ENCODE data around the gene TOR1B. TPM values are rescaled to one million over a fixed set of nuclear protein-coding genes. Genes with fewer than 3 reads are reported as not detected.

TOR1B gene
- total RNA-seq, 1 experiment from 2014 or later, result 19.0 TPM

DNA sequence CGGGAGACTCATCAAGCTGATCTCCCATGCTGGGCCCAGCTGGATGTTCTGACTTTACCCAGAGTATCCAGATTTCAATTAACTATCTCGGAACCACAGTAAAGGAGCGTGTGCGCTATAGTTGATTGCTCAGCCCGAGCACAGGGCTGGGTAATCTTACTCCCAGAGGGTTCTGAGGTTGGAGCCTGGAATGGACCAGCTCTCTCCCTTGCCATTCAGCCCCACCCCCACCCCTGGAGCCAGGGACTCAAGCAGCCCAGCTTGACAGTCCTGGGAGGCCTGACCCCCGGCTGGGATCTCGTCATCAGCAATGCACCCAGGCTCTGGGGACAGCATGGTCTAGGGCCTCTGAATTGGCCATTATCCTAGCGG is 26.4 kb upstream of the TOR1B start (continued):
- TF ChIP-seq, protein P1, sequence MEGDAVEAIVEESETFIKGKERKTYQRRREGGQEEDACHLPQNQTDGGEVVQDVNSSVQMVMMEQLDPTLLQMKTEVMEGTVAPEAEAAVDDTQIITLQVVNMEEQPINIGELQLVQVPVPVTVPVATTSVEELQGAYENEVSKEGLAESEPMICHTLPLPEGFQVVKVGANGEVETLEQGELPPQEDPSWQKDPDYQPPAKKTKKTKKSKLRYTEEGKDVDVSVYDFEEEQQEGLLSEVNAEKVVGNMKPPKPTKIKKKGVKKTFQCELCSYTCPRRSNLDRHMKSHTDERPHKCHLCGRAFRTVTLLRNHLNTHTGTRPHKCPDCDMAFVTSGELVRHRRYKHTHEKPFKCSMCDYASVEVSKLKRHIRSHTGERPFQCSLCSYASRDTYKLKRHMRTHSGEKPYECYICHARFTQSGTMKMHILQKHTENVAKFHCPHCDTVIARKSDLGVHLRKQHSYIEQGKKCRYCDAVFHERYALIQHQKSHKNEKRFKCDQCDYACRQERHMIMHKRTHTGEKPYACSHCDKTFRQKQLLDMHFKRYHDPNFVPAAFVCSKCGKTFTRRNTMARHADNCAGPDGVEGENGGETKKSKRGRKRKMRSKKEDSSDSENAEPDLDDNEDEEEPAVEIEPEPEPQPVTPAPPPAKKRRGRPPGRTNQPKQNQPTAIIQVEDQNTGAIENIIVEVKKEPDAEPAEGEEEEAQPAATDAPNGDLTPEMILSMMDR (IDR thresholded peaks at IDR 0.05 in 2 of 3, conservative IDR thresholded peaks at IDR 0.05 in 1 of 3; ENCODE audit: borderline replicate concordance in 1 of 3, insufficient read depth in 1 of 3, low read depth in 2 of 3, low read length in 2 of 3), result no peak
- TF ChIP-seq ZNF274 (IDR thresholded peaks at IDR 0.05; ENCODE audit: low read depth, low read length) (no peak), SRF (IDR thresholded peaks at IDR 0.05; ENCODE audit: low read depth) (no peak), EGR1 (IDR thresholded peaks at IDR 0.05; ENCODE audit: low read depth) (no peak), CBX3 (IDR thresholded peaks at IDR 0.05; ENCODE audit: low read depth) (no peak), EZH2 (IDR thresholded peaks at IDR 0.05) (no peak)

DNA sequence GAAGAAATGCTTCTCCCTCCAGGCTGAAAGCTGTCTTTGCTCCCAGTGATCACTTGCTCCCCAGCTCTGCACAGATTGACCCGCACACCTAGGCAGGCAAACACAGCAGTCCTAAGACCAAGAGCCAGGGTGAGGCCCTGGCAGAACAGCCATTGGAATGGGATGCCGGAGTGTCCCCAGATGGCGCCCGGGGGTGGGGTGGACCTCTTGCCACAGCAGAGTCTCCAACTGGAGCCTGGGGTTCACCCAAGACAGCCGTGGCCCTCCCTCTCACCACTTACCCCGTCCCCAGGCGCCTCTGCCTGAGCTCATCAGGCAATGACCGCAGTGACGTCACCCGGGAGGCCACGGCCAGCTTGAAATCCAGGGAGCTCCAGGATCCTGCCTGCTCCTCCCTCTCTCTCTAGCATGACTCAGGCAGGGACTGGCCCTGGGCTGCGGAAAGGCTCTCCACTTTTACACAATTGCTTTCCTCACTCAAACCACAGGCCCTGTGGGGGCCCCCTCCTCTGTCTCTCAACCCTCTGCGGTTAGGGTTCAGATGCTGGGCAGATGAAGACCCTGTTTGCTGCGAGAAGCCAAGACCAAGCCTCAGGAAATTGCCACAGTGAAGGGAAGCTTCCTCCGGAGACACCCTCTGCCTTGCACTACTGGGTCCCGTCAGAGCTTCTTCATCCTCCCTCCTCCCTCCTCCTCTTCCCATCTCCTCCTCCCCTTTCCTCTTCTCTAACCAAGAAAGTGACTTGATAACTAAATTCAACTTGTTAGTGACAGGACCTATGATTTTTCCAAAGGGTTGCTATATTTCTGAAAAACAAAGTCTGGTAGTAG is 25.8 kb upstream of the TOR1B start:
- Histone ChIP-seq H3K27me3 (ENCODE audit: insufficient read depth, low read length) (no peaks in the 10 kb centered on the region), H3K27ac (ENCODE audit: low read depth, low read length) (peak overlapping the region; percentile 71), H3K4me1 (ENCODE audit: control insufficient read depth in 1 of 2, insufficient read depth in 2 of 2, low read length in 2 of 2) (peaks cover 26 to 29% of the 10 kb centered on the region in 2 experiments), H3K4me3 (replicated peaks in 1 of 2; ENCODE audit: low read depth in 1 of 2, low read length in 2 of 2) (peak overlapping the region; percentile 47 to 57), H3K36me3 (ENCODE audit: control insufficient read depth in 1 of 2, insufficient read depth in 2 of 2, low read length in 2 of 2) (no peaks in the 10 kb centered on the region), H3K9ac (ENCODE audit: low read length) (peak overlapping the region; percentile 65), H3K9me2 (ENCODE audit: insufficient read depth) (no peaks in the 10 kb centered on the region), H3K9me3 (ENCODE audit: control insufficient read depth in 1 of 2, insufficient read depth in 1 of 2, low read depth in 1 of 2, low read length in 2 of 2) (no peaks in the 10 kb centered on the region), H3K4me2 (ENCODE audit: low read length) (peak overlapping the region; percentile 88), H3K79me2 (ENCODE audit: insufficient read depth, low read length) (no peaks in the 10 kb centered on the region), H2AFZ (ENCODE audit: low read depth, low read length, poor library complexity, severe bottlenecking) (peak overlapping the region; percentile 80), H4K20me1 (ENCODE audit: insufficient read depth) (no peaks in the 10 kb centered on the region)
- ATAC-seq, result peak; percentile 98
- no peak for TF ChIP-seq FOSL1 (IDR thresholded peaks at IDR 0.05; ENCODE audit: low read depth)
- TF ChIP-seq, protein P2, sequence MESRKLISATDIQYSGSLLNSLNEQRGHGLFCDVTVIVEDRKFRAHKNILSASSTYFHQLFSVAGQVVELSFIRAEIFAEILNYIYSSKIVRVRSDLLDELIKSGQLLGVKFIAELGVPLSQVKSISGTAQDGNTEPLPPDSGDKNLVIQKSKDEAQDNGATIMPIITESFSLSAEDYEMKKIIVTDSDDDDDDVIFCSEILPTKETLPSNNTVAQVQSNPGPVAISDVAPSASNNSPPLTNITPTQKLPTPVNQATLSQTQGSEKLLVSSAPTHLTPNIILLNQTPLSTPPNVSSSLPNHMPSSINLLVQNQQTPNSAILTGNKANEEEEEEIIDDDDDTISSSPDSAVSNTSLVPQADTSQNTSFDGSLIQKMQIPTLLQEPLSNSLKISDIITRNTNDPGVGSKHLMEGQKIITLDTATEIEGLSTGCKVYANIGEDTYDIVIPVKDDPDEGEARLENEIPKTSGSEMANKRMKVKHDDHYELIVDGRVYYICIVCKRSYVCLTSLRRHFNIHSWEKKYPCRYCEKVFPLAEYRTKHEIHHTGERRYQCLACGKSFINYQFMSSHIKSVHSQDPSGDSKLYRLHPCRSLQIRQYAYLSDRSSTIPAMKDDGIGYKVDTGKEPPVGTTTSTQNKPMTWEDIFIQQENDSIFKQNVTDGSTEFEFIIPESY (IDR thresholded peaks at IDR 0.05; ENCODE audit: extremely low read depth, insufficient replicate concordance, low read length), result no peak
- TF ChIP-seq, protein P1 (IDR thresholded peaks at IDR 0.05 in 2 of 3, conservative IDR thresholded peaks at IDR 0.05 in 1 of 3; ENCODE audit: borderline replicate concordance in 1 of 3, insufficient read depth in 1 of 3, low read depth in 2 of 3, low read length in 2 of 3), result no peak
- TF ChIP-seq POLR2AphosphoS5 (IDR thresholded peaks at IDR 0.05; ENCODE audit: low read depth, low read length), result peak; percentile 76
- TF ChIP-seq ZFX (IDR thresholded peaks at IDR 0.05), result peak; percentile 21; the same call in 1 of the 2 replicates
- no peak for TF ChIP-seq ZNF274 (IDR thresholded peaks at IDR 0.05; ENCODE audit: low read depth, low read length)
- TF ChIP-seq CBX3 (IDR thresholded peaks at IDR 0.05; ENCODE audit: low read depth), result no peak
- TF ChIP-seq CEBPB (IDR thresholded peaks at IDR 0.05; ENCODE audit: low read depth), result no peak
- TF ChIP-seq EGR1 (IDR thresholded peaks at IDR 0.05; ENCODE audit: low read depth), result no peak
- DNase-seq (ENCODE audit: low read depth, low spot score), result peak; percentile 89
- BruUV-seq (replicated peaks), result TSS peak; percentile 74
- intact Hi-C loops (cut with micrococcal nuclease), result no loop called here
- ChIA-PET RAD21 (ENCODE audit: low non-redundant PET in 1 of 2, low total read pairs in 2 of 2, uncharacterized antibody in 2 of 2, unreplicated experiment in 2 of 2) (interaction anchor here (0.5 to 1.5 kb wide), 6 partner anchors 10 to 646 kb away, joined by 3 to 9 read pairs (median 4); no protein-coding TSS in a partner anchor), POLR2A (interaction anchor here (0.9 to 1.6 kb wide), 7 partner anchors 10 to 646 kb away, joined by 3 to 11 read pairs (median 5); no protein-coding TSS in a partner anchor), CTCF (interaction anchor here (0.7 to 3.9 kb wide), 8 partner anchors 13 to 646 kb away, joined by 3 to 42 read pairs (median 4); partner anchors contain the start of gene ASB6)
